Stimulated activated CD4-positive, alpha-beta T cell treated with anti-CD3 and anti-CD28 coated beads, Interleukin-2, amount 100 ng/mL, for 48 hours (primary cell): ENCODE data around the gene HSD11B1.

ENCODE experiments used
- DNase-seq, 2 donors: peaks; one replicate each; pipeline ENCODE4 v3.0.0-alpha.2; 2020

The HSD11B1 gene

DNA sequence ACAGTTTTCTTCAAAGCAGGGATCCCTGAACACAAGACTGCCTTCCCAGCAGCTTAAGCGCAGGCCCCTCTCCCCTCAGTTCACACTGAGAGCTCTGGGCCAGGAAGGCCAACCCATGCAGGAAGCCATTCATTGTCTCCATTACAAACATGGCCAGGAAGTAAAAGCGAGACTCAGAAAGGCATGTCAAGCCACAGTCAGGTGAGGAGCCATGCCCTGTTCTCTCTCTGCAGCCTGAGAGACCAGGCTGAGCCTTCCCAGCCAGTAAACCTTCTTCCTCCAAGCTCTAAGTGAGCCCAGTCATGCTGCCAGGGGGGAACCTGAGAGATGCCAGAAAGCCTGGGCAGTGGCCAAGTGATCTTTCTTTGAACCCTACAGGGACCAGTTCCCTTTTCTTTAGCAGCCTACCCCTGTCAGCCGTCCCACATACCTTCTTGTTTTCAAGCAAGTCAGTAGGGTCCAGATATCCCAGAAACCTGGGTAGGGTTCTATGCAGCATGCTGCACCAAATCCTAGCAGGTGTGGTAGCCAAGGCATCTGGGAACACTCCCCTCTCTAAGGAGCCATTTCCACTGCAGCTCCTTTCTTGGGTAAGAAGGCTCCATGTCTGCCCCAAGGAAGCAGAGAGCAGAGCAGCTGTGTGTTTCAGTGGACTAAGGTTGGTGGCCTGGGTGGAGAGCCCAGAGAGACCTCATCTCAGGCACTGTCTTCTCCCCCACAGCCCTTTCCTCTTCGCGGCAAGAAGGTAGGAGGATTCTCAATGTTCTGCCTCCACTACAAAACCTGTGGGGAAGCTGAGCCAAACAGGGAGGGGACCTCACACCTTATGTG lies 52.2 kb downstream of the HSD11B1 start:
- DNase-seq = no peak

DNA sequence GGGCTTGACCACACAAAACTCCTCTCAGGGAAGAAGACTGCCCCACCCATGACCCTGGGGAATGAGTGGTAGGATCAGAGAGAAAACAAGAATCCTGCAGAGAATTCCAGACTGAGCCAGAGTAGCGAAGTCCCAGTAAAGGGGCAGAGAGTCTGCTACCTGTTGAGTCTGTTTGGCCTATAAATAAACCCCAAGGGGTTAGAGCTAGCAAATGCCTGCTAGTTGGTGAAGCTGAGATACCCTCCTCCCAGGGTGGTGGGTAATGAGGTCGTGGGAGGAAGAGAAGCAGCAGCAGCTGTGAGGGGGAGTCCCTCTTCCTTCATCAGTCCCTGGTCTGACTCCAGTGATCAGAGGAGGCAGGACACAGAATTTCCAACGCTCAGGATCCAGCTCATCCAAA lies 53.8 kb downstream of the HSD11B1 start:
- no peak for DNase-seq

DNA sequence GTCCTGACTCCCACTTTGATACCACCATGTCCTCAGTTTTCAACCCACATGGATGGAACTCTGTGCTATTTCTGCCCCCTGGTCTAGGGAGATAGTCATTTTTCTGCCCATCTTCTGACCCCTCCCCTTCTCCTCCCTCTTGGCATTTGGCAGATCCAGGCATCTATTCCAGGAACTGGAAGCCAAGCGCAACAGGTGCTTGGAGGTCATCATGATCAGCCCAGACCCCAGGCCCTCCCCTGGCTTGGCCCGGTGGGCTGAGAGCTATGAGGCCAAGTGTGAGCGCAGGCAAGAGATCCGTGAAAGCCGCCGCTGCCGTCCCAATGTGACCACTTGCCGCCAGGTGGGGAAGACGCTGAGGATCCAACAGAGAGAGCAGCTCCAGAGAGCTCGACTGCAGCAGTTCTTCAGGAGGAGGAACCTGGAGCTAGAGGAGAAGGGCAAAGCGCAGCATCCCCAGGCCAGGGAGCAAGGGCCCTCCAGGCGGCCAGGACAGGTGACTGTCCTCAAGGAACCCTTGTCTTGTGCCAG lies 55.2 kb downstream of the HSD11B1 start:
- no peak for DNase-seq

DNA sequence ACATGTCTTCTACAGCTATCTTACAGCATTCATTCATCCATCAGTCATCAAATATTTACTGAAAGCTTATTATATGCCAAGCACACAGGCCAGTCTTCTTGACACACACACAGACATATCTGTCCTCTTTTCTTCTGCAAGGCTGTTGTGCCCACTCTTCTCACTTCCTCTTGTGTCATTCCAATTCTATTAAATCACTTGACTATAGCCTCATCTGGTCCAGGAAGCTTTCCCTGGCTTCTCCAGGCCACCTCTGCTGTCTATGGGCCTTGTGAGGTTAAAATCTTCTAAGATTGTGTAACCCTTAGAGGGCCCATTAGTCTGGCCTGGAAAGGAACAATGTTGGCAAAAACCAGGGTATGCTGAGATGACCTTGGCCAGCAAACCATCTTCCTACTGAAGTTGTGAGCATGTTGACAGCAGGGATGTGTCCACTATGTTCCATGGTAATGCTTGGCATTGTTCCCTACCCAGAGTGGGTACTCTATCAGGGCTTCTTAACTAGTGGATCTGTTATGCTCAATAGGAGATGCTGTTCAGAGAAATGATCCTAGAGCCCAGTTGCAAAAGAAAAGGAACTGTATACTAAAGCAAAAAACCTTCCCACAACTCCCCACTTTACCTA lies 56.5 kb downstream of the HSD11B1 start:
- DNase-seq = no peak

DNA sequence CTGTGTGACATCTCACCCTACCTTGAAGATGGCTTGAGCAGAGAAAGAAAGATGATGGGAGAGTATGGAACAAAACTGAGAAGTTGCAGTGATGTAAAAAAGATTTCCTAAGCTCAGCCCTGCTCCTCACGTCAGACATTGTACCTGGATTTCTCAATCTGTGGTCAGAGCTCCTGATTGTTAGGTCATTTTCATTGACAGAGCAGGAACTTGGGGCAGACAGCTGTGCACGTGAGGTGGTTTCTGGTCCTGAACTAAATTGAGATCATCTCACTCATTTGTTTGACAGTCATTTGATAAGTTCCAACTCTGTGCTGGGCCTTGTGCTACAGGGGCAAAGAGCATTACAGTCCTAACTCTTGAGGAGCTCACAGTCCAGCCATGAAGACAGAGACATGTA lies 61.4 kb downstream of the HSD11B1 start:
- DNase-seq = no peak

DNA sequence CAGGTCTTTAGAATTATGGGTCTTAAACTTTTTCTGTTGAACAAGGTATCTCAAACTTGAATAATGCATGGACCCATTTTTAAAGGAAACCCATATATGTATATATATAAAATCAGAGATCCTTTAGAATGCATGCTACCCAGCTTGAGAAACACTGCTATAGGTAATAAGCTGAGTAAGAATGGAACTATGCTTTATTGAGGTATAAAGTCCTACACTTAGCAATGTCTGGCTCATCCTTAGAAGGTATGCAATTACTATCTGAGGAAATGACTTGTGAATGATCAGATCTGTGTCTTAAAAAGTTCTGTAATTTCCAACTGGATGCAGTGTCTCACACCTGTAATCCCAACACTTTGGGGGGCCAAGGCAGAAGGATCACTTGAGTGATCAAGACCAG lies 62.5 kb downstream of the HSD11B1 start:
- DNase-seq = no peak

DNA sequence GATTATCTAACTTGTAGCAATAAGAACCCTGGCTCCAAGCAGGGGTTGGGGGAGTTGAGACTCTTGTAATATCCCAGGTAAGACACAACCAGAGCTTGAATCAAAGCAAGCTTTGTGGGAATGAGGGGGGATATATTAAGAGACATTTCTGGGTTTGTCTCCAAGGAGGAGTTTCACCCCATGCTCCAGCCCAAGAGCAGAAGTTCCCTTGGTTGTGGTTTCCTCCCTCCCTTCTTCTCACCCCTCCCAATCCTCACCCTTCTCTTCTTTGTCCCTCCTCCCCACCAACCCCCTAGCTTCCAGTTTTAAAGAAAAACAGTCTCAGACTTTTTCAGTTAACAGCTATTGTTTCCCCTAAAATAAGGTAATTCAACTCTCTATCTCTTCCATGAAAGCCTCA lies 63.1 kb downstream of the HSD11B1 start:
- DNase-seq = no peak

DNA sequence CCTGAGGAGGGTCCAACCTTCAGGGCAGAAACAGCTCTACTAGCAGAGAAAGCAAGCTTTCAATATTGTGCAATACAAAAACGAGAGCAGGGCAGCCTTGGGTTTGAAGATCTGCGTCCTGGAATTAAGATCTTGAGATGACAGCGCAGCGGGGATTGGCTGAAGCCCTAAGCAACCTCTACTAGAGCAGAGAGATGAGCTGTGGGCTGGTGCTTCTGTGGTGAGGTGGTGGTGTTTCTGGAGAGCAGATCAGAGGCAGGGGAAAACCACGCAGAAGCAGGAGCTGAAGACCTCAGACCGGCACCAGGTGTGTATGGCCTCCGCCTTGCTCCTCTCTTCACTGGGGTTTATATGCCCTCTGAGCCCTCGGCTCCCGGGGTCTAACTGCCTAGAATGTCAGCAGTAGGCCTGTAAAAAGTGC lies 63.7 kb downstream of the HSD11B1 start:
- peak; percentile 65 to 71 for DNase-seq

DNA sequence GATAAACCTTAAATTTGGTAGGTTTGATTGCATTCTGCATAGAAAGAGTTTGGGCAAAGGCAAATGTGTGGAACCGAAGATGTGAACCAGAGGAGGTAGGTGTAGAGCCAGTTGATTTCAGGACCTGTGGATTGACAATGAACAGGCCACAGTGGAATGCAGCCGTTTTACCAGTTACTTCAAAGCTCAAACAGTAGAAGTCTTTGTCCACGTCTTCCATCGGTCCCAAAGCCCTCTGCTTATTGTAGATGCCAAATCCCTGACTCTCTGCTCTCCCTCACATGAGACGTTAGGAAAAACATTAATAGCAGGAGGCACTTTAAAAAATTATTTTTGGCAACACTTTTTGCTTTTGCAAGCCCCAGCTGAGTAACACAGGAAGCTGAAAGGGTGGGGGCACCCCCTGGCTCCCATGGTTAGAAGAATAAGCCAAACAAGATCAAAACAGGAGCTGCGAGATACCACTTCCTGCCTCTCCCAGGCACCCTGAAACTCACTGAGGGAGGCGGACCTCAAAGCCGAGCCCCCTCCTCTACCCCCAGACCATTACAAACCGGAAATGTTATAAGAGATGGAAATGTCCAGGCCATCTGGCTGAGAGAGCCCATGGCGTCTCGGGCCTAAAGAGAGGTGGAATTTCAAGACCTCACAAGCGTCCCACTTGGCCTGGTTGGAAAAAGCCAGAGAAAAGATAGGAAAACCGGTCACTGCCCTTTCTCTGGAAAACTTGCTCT lies 64.7 kb downstream of the HSD11B1 start:
- DNase-seq = peak; percentile 52 to 60

DNA sequence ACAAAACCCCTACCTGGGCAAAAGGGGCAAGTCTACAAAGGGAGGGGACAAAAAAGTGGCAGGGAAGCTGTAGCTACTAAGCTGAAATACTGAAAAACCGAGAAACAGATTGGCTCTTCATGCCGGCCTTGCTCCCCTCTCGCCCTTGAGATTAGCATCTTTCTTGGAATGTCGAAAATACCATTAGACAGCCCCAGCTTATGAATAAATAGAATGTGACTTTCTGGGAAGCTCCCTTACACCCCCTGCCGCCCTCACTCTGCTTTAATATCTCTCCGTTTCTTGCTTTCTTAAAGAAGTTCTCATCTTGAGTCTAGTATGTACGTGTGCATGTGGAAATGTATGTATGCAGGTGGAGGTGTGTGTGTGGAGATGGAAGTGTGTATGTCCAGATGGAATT lies 65.3 kb downstream of the HSD11B1 start:
- no peak for DNase-seq

DNA sequence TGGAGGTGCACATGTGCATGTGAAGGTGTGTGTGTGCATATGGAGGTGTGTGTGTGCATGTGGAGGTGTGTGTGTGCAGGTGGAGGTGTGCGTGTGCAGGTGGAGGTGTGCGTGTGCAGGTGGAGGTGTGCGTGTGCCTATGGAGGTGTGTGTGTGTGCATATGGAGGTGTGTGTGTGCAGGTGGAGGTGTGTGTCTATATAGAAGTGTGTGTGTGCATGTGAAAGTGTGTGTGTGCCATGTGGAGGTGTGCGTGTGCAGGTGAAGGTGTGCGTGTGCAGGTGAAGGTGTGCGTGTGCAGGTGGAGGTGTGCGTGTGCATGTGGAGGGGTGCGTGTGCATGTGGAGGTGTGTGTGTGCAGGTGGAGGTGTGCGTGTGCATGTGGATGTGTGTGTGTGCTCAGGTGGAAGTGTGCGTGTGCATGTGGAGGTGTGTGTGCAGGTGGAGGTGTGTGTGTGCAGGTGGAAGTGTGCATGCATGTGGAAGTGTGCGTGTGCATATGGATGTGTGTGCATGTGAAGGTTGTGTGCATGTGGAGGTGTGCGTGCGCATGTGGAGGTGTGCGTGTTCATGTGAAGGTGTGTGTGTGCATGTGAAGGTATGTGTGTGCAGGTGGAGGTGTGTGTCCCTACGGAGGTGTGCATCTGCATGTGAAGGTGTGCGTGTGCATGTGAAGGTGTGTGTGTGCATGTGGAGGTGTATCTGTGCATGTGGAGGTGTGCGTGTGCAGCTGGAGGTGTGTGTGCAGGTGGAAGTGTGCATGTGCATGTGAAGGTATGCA lies 66.2 kb downstream of the HSD11B1 start:
- no peak for DNase-seq

DNA sequence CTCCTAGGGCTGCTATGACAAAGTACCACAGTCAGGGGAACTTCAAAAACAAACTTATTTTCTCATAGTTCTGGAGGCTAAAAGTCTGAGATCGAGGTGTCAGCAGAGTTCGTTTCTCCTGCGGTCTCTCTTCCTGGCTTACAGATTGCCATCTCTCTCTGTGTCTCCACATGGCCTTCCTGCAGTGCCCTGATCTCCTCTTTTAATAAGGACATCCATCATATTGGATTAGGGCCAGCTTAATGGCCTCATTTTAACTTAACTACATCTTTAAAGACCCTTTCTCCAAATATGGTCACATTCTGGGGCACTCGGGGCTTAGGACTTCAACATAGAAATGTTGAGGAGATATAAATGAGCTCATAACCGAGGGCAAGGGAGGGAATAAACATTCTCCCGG lies 67.5 kb downstream of the HSD11B1 start:
- DNase-seq = no peak

DNA sequence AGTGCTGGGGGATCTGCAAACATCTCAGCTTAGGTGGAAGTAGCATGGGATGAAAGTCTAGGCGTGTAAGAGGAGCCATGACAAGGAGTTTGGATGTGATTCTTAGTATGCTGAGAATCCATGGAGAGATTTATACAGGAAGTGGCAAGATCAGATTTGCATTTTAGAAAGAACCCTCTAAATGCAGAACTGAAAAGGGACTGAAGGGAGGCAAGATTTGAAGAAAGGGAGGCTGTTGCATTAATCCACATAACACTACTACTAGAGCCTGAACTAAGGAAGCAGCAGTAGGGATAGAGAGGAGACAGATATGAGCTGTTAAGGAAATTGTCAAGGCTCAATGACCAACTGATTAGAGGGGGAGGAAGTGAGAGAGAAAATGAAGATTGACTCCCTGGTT lies 69.9 kb downstream of the HSD11B1 start:
- no peak for DNase-seq

DNA sequence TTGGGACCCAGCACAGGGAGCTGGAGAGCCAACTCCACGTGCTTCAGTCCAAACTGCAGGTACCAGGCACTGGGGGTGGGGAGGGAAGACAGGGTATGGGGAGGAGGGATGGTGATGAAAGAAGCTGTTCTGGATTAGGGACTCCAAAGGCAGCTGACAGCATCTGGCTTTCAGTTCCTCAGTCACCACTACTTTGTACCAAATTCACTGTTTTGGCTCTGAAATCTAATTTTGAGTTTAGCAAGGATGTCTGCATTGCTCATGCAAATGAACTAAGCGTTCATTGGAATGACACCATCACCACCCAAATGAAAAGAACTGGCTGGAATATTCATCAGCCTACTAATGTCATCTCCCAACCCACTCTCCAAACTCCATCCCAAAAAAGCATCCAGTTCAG lies 71.0 kb downstream of the HSD11B1 start:
- DNase-seq = no peak

DNA sequence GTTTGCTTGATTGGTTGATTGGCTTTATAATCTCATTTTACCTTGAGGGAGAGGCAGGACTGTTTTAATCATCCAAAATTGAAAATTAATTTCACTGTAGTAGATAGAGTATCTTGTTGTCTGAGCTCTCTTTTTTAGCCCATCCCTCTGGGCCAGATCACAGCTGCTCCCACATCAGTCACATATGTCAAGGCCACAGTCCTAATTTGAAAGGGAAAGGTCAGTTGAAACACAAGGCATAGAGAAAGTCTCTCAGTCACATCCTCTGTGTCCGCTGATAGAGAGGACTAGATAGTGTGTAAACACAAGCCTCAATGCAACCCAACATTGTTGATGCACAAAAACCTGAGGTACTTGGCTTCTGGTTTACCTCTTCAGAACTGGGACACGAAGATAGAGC lies 72.9 kb downstream of the HSD11B1 start:
- DNase-seq = no peak

DNA sequence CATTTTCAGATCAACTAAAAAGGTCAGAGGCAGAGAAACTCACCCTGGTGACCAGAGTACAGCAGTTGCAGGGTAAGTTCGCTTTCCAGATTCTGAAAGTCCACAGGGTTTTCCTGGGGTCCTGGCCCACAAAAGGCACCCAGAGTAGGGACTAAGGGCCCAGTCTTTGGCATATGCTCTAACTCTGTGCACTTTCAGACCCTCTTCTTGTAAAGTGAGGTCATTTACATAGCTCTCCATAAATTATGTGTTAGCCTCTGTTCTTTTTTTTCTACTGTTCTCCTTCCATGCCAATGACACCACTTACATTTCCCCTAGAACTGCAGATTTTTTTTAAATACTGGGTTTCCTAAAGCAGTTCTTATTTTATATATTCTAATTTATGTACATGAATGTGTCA lies 73.5 kb downstream of the HSD11B1 start:
- DNase-seq = no peak

DNA sequence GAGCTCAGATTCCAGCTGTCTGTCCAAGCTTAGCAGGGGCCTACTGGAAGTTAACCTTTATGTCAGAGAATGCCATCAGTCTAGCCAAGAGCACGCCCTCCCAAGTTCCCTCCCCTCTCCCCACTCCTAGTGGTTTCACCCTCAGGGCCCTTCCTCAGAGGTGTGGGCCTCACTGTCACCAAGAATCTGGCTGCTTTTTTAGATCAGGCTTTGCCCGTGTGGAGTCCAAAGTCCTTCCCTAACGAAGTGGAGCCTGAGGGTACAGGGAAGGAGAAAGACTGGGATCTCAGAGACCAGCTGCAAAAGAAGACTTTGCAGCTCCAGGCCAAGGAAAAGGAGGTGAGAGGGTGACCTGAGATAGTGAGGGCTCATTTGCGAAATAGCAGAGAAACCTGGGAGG lies 75.6 kb downstream of the HSD11B1 start:
- no peak for DNase-seq

DNA sequence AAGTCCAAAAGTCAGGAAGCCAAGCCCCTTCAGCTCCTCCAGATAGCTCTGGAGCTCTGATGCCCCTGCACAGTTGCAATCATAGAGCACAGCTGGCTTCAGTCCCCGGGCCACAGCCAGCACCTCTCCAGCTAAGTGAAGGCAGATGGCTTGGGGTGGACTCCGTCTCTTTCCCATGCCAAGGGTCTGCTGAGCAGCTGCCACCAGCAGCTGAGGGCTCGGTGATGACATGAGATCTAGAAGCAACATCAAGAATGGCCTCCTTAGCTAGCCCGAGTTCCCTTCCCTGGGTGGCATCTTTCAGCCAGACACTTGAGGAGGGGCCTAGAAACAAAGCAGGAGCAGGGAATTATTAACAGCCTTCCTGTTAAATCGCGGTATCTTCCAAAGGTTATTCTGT lies 78.7 kb downstream of the HSD11B1 start:
- DNase-seq = no peak
